Measurements from ENCODE around the gene ZMIZ1. TPM values are rescaled to one million over a fixed set of nuclear protein-coding genes. Genes with fewer than 3 reads are reported as not detected.

ZMIZ1 gene
- total RNA-seq, 1 experiment from 2014 or later = 34.2 TPM

DNA sequence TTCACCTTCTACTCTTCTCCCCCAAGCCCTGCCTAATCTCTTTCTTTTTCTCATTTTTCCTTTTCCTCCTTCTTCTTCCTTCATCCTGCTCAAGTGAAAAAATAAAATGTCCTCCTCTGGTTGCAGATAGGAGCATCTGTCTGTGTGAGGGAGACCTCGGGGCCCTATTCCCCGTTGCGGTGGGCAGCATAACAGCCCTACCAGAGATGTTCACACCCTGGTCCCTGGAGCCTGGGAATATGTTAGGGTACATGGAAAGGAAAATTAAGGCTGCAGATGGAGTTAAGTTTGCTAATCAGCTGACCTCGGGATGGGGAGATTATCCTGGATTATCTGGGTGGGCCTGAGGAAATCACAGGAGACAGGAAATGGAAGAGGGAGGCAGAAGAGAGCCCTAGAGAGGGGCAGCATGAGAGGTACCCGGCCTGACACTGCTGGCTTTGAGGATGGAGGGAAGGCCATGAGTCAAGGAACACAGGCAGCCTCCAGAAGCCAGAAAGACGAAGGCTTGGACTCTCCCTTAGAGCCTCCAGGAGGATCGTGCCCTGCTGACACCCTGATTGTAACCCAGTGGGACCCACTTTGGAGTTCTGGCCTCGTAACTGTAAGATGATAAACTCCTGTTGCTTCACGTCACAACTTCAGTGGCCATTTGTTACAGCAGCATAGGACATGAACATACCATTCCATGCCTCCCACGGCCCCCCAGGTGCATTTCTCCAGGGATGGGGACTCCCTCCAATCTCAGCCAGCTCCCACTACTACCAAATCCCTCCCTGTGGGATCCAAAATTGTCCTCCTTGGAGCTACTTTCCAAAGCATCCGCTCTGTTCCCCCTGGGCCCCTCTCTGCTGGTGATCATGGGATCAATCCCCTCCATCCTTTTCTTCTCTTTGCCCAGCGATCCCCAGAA is 39.0 kb upstream of the ZMIZ1 start:
- in situ Hi-C loops (cut with HindIII; ENCODE audit: low pct_unique_long_range_greater_than_20kb, low sequenced_read_pairs) (no loop called here), intact Hi-C loops (cut with micrococcal nuclease; ENCODE audit: unreplicated experiment) (no loop called here)
- Histone ChIP-seq H3K4me3 (ENCODE audit: low read depth in 2 of 2, low read length in 2 of 2) (no peak overlapping the region), H3K27me3 (ENCODE audit: control insufficient read depth, insufficient read depth, low read length) (no peaks in the 10 kb centered on the region), H3K4me1 (ENCODE audit: control insufficient read depth, insufficient read depth, low read length) (no peaks in the 10 kb centered on the region), H3K27ac (ENCODE audit: low read length) (no peak overlapping the region), H3K9me3 (ENCODE audit: control insufficient read depth, insufficient read depth, low read depth, low read length) (no peaks in the 10 kb centered on the region), H3K36me3 (ENCODE audit: control insufficient read depth, insufficient read depth, low read length) (no peaks in the 10 kb centered on the region)
- DNase-seq (ENCODE audit: low read depth, low spot score) = no peak
- TF ChIP-seq TCF7L2 (IDR thresholded peaks at IDR 0.05; ENCODE audit: low read depth, low read length) = no peak
- TF ChIP-seq, protein P1, sequence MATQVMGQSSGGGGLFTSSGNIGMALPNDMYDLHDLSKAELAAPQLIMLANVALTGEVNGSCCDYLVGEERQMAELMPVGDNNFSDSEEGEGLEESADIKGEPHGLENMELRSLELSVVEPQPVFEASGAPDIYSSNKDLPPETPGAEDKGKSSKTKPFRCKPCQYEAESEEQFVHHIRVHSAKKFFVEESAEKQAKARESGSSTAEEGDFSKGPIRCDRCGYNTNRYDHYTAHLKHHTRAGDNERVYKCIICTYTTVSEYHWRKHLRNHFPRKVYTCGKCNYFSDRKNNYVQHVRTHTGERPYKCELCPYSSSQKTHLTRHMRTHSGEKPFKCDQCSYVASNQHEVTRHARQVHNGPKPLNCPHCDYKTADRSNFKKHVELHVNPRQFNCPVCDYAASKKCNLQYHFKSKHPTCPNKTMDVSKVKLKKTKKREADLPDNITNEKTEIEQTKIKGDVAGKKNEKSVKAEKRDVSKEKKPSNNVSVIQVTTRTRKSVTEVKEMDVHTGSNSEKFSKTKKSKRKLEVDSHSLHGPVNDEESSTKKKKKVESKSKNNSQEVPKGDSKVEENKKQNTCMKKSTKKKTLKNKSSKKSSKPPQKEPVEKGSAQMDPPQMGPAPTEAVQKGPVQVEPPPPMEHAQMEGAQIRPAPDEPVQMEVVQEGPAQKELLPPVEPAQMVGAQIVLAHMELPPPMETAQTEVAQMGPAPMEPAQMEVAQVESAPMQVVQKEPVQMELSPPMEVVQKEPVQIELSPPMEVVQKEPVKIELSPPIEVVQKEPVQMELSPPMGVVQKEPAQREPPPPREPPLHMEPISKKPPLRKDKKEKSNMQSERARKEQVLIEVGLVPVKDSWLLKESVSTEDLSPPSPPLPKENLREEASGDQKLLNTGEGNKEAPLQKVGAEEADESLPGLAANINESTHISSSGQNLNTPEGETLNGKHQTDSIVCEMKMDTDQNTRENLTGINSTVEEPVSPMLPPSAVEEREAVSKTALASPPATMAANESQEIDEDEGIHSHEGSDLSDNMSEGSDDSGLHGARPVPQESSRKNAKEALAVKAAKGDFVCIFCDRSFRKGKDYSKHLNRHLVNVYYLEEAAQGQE (IDR thresholded peaks at IDR 0.05; ENCODE audit: insufficient read depth in 1 of 2, low read depth in 2 of 2, low read length in 1 of 2) = no peak
- TF ChIP-seq CTCF (IDR thresholded peaks at IDR 0.05) = no peak
- no peak for TF ChIP-seq SIN3A (IDR thresholded peaks at IDR 0.05; ENCODE audit: borderline replicate concordance, insufficient read depth, low read depth, low read length)
- TF ChIP-seq POLR2AphosphoS5 (IDR thresholded peaks at IDR 0.05; ENCODE audit: low read depth, low read length) = no peak
- ATAC-seq = no peak
- CTCF ChIA-PET = interaction anchor here (0.6 kb wide), 1 partner anchor 17 kb away, joined by 3 read pairs; no protein-coding TSS in a partner anchor
- no TSS peak for BruUV-seq (replicated peaks)
- POLR2A ChIA-PET = no interaction called here

- ChIA-PET CTCF (no interaction called here), POLR2A (no interaction called here)
- Histone ChIP-seq H3K27me3 (ENCODE audit: control insufficient read depth, insufficient read depth, low read length) (no peaks in the 10 kb centered on the region), H3K4me1 (ENCODE audit: control insufficient read depth, insufficient read depth, low read length) (no peaks in the 10 kb centered on the region), H3K9me3 (ENCODE audit: control insufficient read depth, insufficient read depth, low read depth, low read length) (no peaks in the 10 kb centered on the region), H3K36me3 (ENCODE audit: control insufficient read depth, insufficient read depth, low read length) (no peaks in the 10 kb centered on the region), H3K27ac (ENCODE audit: low read length) (no peak overlapping the region), H3K4me3 (ENCODE audit: low read depth in 2 of 2, low read length in 2 of 2) (no peak overlapping the region)
- intact Hi-C loops (cut with micrococcal nuclease; ENCODE audit: unreplicated experiment) = no loop called here
- no TSS peak for BruUV-seq (replicated peaks)
- TF ChIP-seq SIN3A (IDR thresholded peaks at IDR 0.05; ENCODE audit: borderline replicate concordance, insufficient read depth, low read depth, low read length) (no peak), POLR2AphosphoS5 (IDR thresholded peaks at IDR 0.05; ENCODE audit: low read depth, low read length) (no peak), CTCF (IDR thresholded peaks at IDR 0.05) (no peak), TCF7L2 (IDR thresholded peaks at IDR 0.05; ENCODE audit: low read depth, low read length) (no peak)
- TF ChIP-seq, protein P1 (IDR thresholded peaks at IDR 0.05; ENCODE audit: insufficient read depth in 1 of 2, low read depth in 2 of 2, low read length in 1 of 2) = no peak
- no peak for DNase-seq (ENCODE audit: low read depth, low spot score)
- ATAC-seq = no peak
- in situ Hi-C loops (cut with HindIII; ENCODE audit: low pct_unique_long_range_greater_than_20kb, low sequenced_read_pairs) = no loop called here
Measured at GRCh38 chr10:79030705-79031104, 38.1 kb upstream of the ZMIZ1 start.
